ENCODE results near the gene RAD51. TPM values are rescaled to one million over a fixed set of nuclear protein-coding genes. Genes with fewer than 3 reads are reported as not detected.

Gene RAD51
- total RNA-seq, 1 experiment from 2014 or later: 47.0 TPM

DNA sequence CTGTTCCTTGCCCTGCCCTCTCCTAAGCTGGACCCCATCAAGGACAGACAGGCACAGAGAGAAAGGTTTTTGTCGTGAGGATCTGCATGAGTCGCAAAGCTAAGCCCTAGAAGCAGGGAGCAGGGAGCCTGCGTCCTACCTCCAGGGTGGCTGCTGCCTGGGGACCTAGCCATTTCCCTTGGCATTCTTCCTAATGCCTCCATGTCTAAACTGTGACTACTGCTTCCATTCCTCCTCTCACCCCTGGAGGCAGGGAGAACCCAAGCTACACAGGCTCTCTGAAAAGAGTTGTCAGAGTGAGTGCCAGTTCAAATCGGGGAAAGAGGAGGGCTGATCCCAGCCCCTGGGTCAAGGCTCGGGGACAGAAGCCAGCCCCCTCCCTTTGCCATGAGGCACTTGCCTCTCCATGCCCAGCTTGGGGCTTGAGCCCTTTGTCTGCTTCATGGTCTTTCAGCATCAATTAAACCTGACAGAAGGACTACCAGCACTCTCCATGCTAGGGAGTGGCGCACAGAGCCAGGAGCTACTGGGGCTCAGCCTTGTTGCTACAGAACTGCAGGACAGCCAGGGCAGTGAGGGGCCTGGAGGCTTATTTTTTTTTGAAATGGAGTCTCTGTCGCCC is 71.3 kb downstream of the RAD51 start:
- no peak overlapping the region for H3K4me3 ChIP-seq (ENCODE audit: low read depth, low read length)
- peaks cover 1% of the 10 kb centered on the region; the same call in 1 of the 2 replicates for H3K36me3 ChIP-seq (ENCODE audit: control insufficient read depth, insufficient read depth, low read length)
- ChIA-PET POLR2A (interaction anchor here (0.6 kb wide), 1 partner anchor 101 kb away, joined by 6 read pairs; no protein-coding TSS in a partner anchor), CTCF (interaction anchor here (5.7 kb wide), 1 partner anchor 19 kb away, joined by 25 read pairs; no protein-coding TSS in a partner anchor)
- intact Hi-C loops (cut with micrococcal nuclease; ENCODE audit: unreplicated experiment): loop anchor here (10.0 kb wide), 1 partner anchor 202 kb away; the partner anchor contains the start of genes CCDC32 and RPUSD2
- peaks cover 11% of the 10 kb centered on the region for H3K4me1 Mint-ChIP-seq (ENCODE audit: low read depth, unreplicated experiment)
- H3K27me3 Mint-ChIP-seq (ENCODE audit: insufficient read depth, unreplicated experiment): no peaks in the 10 kb centered on the region
- no peaks in the 10 kb centered on the region for H3K27me3 ChIP-seq (replicated peaks; ENCODE audit: control insufficient read depth, insufficient read depth, low read length)
- H3K36me3 Mint-ChIP-seq (ENCODE audit: insufficient read depth, unreplicated experiment): peaks cover 47% of the 10 kb centered on the region
- BruUV-seq (replicated peaks): no TSS peak
- H3K9me3 ChIP-seq: no peaks in the 10 kb centered on the region
- no peaks in the 10 kb centered on the region for H3K9me3 Mint-ChIP-seq (ENCODE audit: unreplicated experiment)
- peak overlapping the region; percentile 90 for H3K27ac Mint-ChIP-seq (ENCODE audit: unreplicated experiment)
- TF ChIP-seq, protein P1, sequence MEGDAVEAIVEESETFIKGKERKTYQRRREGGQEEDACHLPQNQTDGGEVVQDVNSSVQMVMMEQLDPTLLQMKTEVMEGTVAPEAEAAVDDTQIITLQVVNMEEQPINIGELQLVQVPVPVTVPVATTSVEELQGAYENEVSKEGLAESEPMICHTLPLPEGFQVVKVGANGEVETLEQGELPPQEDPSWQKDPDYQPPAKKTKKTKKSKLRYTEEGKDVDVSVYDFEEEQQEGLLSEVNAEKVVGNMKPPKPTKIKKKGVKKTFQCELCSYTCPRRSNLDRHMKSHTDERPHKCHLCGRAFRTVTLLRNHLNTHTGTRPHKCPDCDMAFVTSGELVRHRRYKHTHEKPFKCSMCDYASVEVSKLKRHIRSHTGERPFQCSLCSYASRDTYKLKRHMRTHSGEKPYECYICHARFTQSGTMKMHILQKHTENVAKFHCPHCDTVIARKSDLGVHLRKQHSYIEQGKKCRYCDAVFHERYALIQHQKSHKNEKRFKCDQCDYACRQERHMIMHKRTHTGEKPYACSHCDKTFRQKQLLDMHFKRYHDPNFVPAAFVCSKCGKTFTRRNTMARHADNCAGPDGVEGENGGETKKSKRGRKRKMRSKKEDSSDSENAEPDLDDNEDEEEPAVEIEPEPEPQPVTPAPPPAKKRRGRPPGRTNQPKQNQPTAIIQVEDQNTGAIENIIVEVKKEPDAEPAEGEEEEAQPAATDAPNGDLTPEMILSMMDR (IDR thresholded peaks at IDR 0.05; ENCODE audit: insufficient read depth in 1 of 2, low read depth in 1 of 2, low read length in 1 of 2, severe bottlenecking in 1 of 2, unreplicated experiment in 1 of 2): no peak
- DNase-seq: no peak
- peak overlapping the region; percentile 22 for H3K4me3 Mint-ChIP-seq (ENCODE audit: unreplicated experiment)
- peaks cover 7% of the 10 kb centered on the region; the same call in 1 of the 2 replicates for H3K4me1 ChIP-seq

DNA sequence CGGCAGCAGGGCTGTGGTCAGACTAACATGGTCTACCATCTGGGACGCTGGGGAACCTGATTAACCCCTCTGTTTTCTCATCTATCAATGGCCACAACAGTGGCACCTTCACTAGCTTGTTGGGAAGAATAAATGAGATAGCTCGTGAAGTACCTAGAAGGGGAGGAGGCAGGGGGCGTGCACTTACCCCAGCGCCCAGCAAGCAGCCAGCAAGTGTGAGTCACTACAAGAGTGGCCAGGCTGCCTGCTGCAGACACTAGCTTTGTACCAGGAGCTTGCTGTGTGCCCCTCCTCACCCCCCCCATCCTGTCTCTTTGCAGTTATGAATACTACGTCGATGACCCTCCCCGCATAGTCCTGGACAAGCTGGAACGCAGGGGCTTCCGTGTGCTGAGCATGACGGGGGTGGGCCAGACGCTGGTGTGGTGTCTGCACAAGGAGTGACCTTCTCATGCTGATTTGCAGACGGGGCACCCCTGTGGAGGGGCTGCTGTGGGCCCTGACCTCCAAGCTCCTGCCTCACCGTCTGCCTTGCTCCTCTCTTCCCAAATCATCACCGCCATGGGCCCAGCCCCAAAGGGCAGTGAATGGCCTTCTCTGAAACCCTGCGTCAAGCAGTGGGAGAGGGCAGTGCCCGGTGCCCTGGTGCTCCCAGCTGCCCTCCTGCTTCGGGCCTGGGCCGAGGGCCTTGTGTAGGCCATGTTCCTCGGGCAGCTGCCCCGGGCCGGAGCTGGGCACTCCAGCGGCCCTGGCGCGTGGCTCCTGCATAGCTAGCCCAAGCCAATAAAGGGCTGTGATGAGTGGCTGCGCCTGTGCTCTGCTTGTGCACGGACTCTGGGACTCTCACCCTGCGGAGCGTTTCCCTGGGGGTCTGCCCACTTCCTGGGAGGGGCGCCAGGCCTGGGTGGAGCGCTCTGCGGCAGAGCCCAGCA is 72.2 kb downstream of the RAD51 start:
- BruUV-seq (replicated peaks): no TSS peak
- Histone ChIP-seq H3K4me3 (ENCODE audit: low read depth, low read length) (no peak overlapping the region), H3K9me3 (no peaks in the 10 kb centered on the region), H3K27me3 (replicated peaks; ENCODE audit: control insufficient read depth, insufficient read depth, low read length) (no peaks in the 10 kb centered on the region), H3K36me3 (ENCODE audit: control insufficient read depth, insufficient read depth, low read length) (peaks cover 1% of the 10 kb centered on the region; the same call in 1 of the 2 replicates), H3K4me1 (peaks cover 7% of the 10 kb centered on the region; the same call in 1 of the 2 replicates)
- H3K4me3 Mint-ChIP-seq (ENCODE audit: unreplicated experiment): no peak overlapping the region
- no peak for DNase-seq
- H3K9me3 Mint-ChIP-seq (ENCODE audit: unreplicated experiment): no peaks in the 10 kb centered on the region
- intact Hi-C loops (cut with micrococcal nuclease; ENCODE audit: unreplicated experiment): loop anchor here (10.0 kb wide), 1 partner anchor 202 kb away; the partner anchor contains the start of genes CCDC32 and RPUSD2
- POLR2A ChIA-PET: no interaction called here
- H3K4me1 Mint-ChIP-seq (ENCODE audit: low read depth, unreplicated experiment): peaks cover 11% of the 10 kb centered on the region
- CTCF ChIA-PET: interaction anchor here (5.7 kb wide), 1 partner anchor 20 kb away, joined by 25 read pairs; no protein-coding TSS in a partner anchor
- TF ChIP-seq, protein P1 (IDR thresholded peaks at IDR 0.05; ENCODE audit: insufficient read depth in 1 of 2, low read depth in 1 of 2, low read length in 1 of 2, severe bottlenecking in 1 of 2, unreplicated experiment in 1 of 2): no peak
- peaks cover 47% of the 10 kb centered on the region for H3K36me3 Mint-ChIP-seq (ENCODE audit: insufficient read depth, unreplicated experiment)
- H3K27ac Mint-ChIP-seq (ENCODE audit: unreplicated experiment): no peak overlapping the region
- H3K27me3 Mint-ChIP-seq (ENCODE audit: insufficient read depth, unreplicated experiment): no peaks in the 10 kb centered on the region

DNA sequence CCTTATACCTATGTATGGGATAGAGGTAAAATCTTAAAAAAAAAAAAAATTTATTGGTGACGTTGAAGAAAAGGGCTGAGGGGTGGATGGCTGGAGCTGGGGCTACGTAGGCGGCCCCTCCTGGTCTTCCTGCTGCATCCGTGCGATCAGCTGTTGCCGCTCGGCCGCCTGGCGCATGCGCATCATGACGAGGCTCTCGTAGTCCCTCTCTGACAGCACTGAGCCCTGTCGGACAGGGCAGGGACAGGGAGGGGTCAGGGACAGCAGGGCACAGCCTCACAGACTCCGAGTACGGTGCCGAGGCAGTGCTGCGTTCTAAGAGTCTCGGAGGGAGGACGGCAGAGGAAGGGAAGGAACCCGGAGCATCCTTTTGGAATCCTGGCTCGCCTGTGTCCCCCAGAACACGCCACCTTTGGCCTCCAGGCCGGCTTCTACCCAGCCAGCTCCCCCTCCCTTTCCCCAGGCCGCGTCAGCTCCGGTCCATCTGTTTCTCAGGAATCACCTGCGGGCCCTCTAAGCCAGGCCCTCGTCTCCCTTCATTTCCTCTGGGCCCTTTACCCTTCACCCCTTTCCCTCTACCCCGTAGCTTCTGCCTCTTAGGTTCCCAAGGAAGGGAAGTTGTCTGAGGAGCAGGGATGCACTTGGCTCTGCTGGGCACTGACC is 73.0 kb downstream of the RAD51 start:
- Histone ChIP-seq H3K9me3 (no peaks in the 10 kb centered on the region), H3K27me3 (replicated peaks; ENCODE audit: control insufficient read depth, insufficient read depth, low read length) (no peaks in the 10 kb centered on the region), H3K36me3 (ENCODE audit: control insufficient read depth, insufficient read depth, low read length) (peaks cover 1% of the 10 kb centered on the region; the same call in 1 of the 2 replicates), H3K4me1 (no peaks in the 10 kb centered on the region), H3K4me3 (ENCODE audit: low read depth, low read length) (no peak overlapping the region)
- DNase-seq: no peak
- no peaks in the 10 kb centered on the region for H3K27me3 Mint-ChIP-seq (ENCODE audit: insufficient read depth, unreplicated experiment)
- BruUV-seq (replicated peaks): no TSS peak
- no peak overlapping the region for H3K27ac Mint-ChIP-seq (ENCODE audit: unreplicated experiment)
- H3K4me3 Mint-ChIP-seq (ENCODE audit: unreplicated experiment): no peak overlapping the region
- ChIA-PET POLR2A (no interaction called here), CTCF (no interaction called here)
- no peaks in the 10 kb centered on the region for H3K9me3 Mint-ChIP-seq (ENCODE audit: unreplicated experiment)
- peaks cover 47% of the 10 kb centered on the region for H3K36me3 Mint-ChIP-seq (ENCODE audit: insufficient read depth, unreplicated experiment)
- intact Hi-C loops (cut with micrococcal nuclease; ENCODE audit: unreplicated experiment): loop anchor here (10.0 kb wide), 1 partner anchor 203 kb away; the partner anchor contains the start of genes CCDC32 and RPUSD2
- peaks cover 11% of the 10 kb centered on the region for H3K4me1 Mint-ChIP-seq (ENCODE audit: low read depth, unreplicated experiment)
- TF ChIP-seq, protein P1 (IDR thresholded peaks at IDR 0.05; ENCODE audit: insufficient read depth in 1 of 2, low read depth in 1 of 2, low read length in 1 of 2, severe bottlenecking in 1 of 2, unreplicated experiment in 1 of 2): no peak
